IMR-90 (cell line): Measurements from ENCODE around the gene CD28. TPM values are rescaled to one million over a fixed set of nuclear protein-coding genes. Genes with fewer than 3 reads are reported as not detected.

Source experiments
- ATAC-seq: fragments of 200-7000 bp; cut with Tn5 transposase; 2 replicates; pipeline ENCODE4 v1.9.1; 2020; ENCODE audit warnings: low read depth, mild to moderate bottlenecking, moderate library complexity
- BruUV-seq: library from RNA; stranded (reverse); fragments of 400-500 nt; replicated peaks from 2 replicates; lab custom pipeline; 2021; lab: Mats Ljungman, UMichigan
- CTCF ChIA-PET: fragments of 300-600 bp; formaldehyde crosslinking; extraction: SDS; loops from one replicate; lab custom pipeline; 2021; ENCODE audit warnings: antibody characterized with exemption; lab: Yijun Ruan, JAX
- POLR2A ChIA-PET: fragments of 300-600 bp; sonication (Branson Sonifier 250); formaldehyde crosslinking; loops from one replicate; lab custom pipeline; 2022; ENCODE audit warnings: antibody characterized with exemption; ENCODE audit not compliant: unreplicated experiment; lab: Charles Lee
- DNase-seq: peaks from one replicate; pipeline ENCODE4 v3.0.0; 2013
- H2AFZ ChIP-seq: replicated peaks from 2 replicates; pipeline ENCODE3; 2013; ENCODE audit warnings: low read length, mild to moderate bottlenecking; ENCODE audit not compliant: poor library complexity
- H2AK5ac ChIP-seq: 2 replicates; pipeline ENCODE4 v1.6.1; 2013; ENCODE audit warnings: low read depth, low read length, inconsistent platforms
- H2AK9ac ChIP-seq: replicated peaks from 2 replicates; pipeline ENCODE3; 2013; ENCODE audit warnings: mild to moderate bottlenecking, low read depth, low read length, moderate library complexity; ENCODE audit not compliant: poor library complexity
- H2BK120ac ChIP-seq: 2 replicates; pipeline ENCODE4 v1.6.1; 2013; ENCODE audit warnings: low read depth, low read length, inconsistent platforms
- H2BK15ac ChIP-seq: 3 replicates; pipeline ENCODE4 v1.6.1; 2013; ENCODE audit warnings: low read depth, low read length, inconsistent platforms
- H2BK20ac ChIP-seq: 2 replicates; pipeline ENCODE4 v1.6.1; 2013; ENCODE audit warnings: low read depth, mild to moderate bottlenecking, inconsistent platforms, low read length, moderate library complexity
- H2BK5ac ChIP-seq: 2 replicates; pipeline ENCODE4 v1.6.1; 2013; ENCODE audit warnings: mild to moderate bottlenecking, low read depth, low read length, inconsistent platforms; ENCODE audit not compliant: poor library complexity, severe bottlenecking
- H3K14ac ChIP-seq: replicated peaks from 2 replicates; pipeline ENCODE4 v1.6.1; 2013; ENCODE audit warnings: low read depth, low read length, inconsistent platforms
- H3K18ac ChIP-seq: 2 replicates; pipeline ENCODE4 v1.6.1; 2013; ENCODE audit warnings: low read depth, low read length, control low read depth
- H3K23ac ChIP-seq: 2 replicates; pipeline ENCODE4 v1.6.1; 2013; ENCODE audit warnings: low read depth, low read length, inconsistent platforms
- H3K27ac ChIP-seq: 2 replicates; pipeline ENCODE4 v1.5.1; 2013; ENCODE audit warnings: mild to moderate bottlenecking, control low read depth, low read length; ENCODE audit not compliant: insufficient read depth
- H3K27me3 ChIP-seq: 2 replicates; pipeline ENCODE4 v1.6.1; 2013; ENCODE audit warnings: low read length; ENCODE audit not compliant: control insufficient read depth, insufficient read depth
- H3K36me3 ChIP-seq: 2 replicates; pipeline ENCODE4 v1.6.1; 2013; ENCODE audit warnings: low read length, mixed read lengths; ENCODE audit not compliant: control insufficient read depth, insufficient read depth
- H3K4ac ChIP-seq: 2 replicates; pipeline ENCODE4 v1.6.1; 2013; ENCODE audit warnings: low read depth, low read length, inconsistent platforms
- H3K4me1 ChIP-seq: 2 replicates; pipeline ENCODE4 v1.6.1; 2013; ENCODE audit warnings: low read length, mixed read lengths; ENCODE audit not compliant: control insufficient read depth, insufficient read depth
- H3K4me2 ChIP-seq: 2 replicates; pipeline ENCODE4 v1.6.1; 2013; ENCODE audit warnings: low read depth, mild to moderate bottlenecking, control low read depth, low read length, moderate library complexity
- H3K4me3 ChIP-seq: 2 replicates; pipeline ENCODE4 v1.5.1; 2013; ENCODE audit warnings: low read depth, mild to moderate bottlenecking, control low read depth, low read length, moderate library complexity; ENCODE audit not compliant: insufficient read depth
- H3K56ac ChIP-seq: 2 replicates; pipeline ENCODE4 v1.6.1; 2013; ENCODE audit warnings: low read length, inconsistent platforms; ENCODE audit not compliant: insufficient read depth; ENCODE audit errors: extremely low read depth
- H3K79me1 ChIP-seq, 2 experiments: 2 replicates each; pipeline ENCODE4 v1.6.1; 2013; ENCODE audit warnings: low read length in 2 of 2, inconsistent platforms in 1 of 2, low read depth in 1 of 2
- H3K9ac ChIP-seq: 2 replicates; pipeline ENCODE4 v1.6.1; 2013; ENCODE audit warnings: low read depth, low read length, control low read depth
- H3K9me1 ChIP-seq: 2 replicates; pipeline ENCODE4 v1.6.1; 2013; ENCODE audit warnings: low read length, inconsistent platforms; ENCODE audit not compliant: insufficient read depth
- H3K9me3 ChIP-seq: 2 replicates; pipeline ENCODE4 v1.6.1; 2013; ENCODE audit warnings: low read length; ENCODE audit not compliant: control insufficient read depth, insufficient read depth
- H4K20me1 ChIP-seq: 2 replicates; pipeline ENCODE4 v1.6.1; 2013; ENCODE audit warnings: low read length, inconsistent platforms; ENCODE audit not compliant: insufficient read depth
- H4K5ac ChIP-seq: 2 replicates; pipeline ENCODE4 v1.6.1; 2013; ENCODE audit warnings: mild to moderate bottlenecking, low read depth, low read length, control low read depth
- H4K8ac ChIP-seq, 2 experiments: 2 replicates each; pipeline ENCODE4 v1.6.1; 2013; ENCODE audit warnings: low read depth in 2 of 2, low read length in 2 of 2, control low read depth in 1 of 2, inconsistent platforms in 1 of 2
- H4K91ac ChIP-seq: 2 replicates; pipeline ENCODE4 v1.6.1; 2013; ENCODE audit warnings: low read depth, low read length, inconsistent platforms; ENCODE audit not compliant: insufficient read depth
- FOS ChIP-seq: fragments of 150-350 bp; IDR thresholded peaks from 2 replicates; pipeline ENCODE4 v1.6.1; 2016; ENCODE audit warnings: low read depth, low read length
- MAZ ChIP-seq: IDR thresholded peaks from 2 replicates; pipeline ENCODE4 v1.6.1; 2012; ENCODE audit warnings: low read depth, mild to moderate bottlenecking, low read length, improper control_type of control experiment, moderate library complexity, borderline replicate concordance
- MXI1 ChIP-seq: IDR thresholded peaks from 2 replicates; pipeline ENCODE4 v1.6.1; 2012; ENCODE audit warnings: low read depth, mild to moderate bottlenecking, low read length, moderate library complexity, borderline replicate concordance
- NFE2L2 ChIP-seq: fragments of 150-350 bp; IDR thresholded peaks from 2 replicates; pipeline ENCODE4 v1.6.1; 2016; ENCODE audit warnings: low read depth, mild to moderate bottlenecking, low read length
- POLR2A ChIP-seq: IDR thresholded peaks from 2 replicates; pipeline ENCODE4 v1.6.1; 2012; ENCODE audit warnings: mild to moderate bottlenecking, low read depth, low read length
- RCOR1 ChIP-seq: IDR thresholded peaks from 2 replicates; pipeline ENCODE4 v1.6.1; 2012; ENCODE audit warnings: mild to moderate bottlenecking, low read length, improper control_type of control experiment; ENCODE audit not compliant: insufficient replicate concordance
- whole genome bisulfite sequencing, 2 experiments: methylation state at CpG; one replicate each; pipeline versions ENCODE4 v1.1.5 to v1.1.7; 2013; ENCODE audit warnings: missing lambda C conversion rate in 2 of 2; ENCODE audit not compliant: insufficient read length in 1 of 2; ENCODE audit errors: extremely low coverage in 2 of 2; 5-methylcytosine and 5-hydroxymethylcytosine counted together
- dilution Hi-C: fragments of 300-500 bp; cut with HindIII; formaldehyde crosslinking; loops from one replicate; pipeline ENCODE4 v1.14.3; 2018; ENCODE audit warnings: low sequenced_read_pairs; ENCODE audit not compliant: unreplicated experiment
- in situ Hi-C: fragments of 300-500 bp; cut with MboI; formaldehyde crosslinking; loops from 3 replicates; pipeline ENCODE4 v1.14.3; 2019; ENCODE audit warnings: low sequenced_read_pairs, inconsistent platforms, mixed read lengths
- intact Hi-C: fragments of 100-400 bp; cut with micrococcal nuclease; formaldehyde crosslinking; loops from 2 replicates; pipeline ENCODE4 v1.10.0; 2022
- polyA plus RNA-seq, 3 experiments: library from polyadenylated mRNA; depleted of rRNA; stranded (reverse); fragments of >200 nt; gene quantifications; 2 replicates each; pipeline ENCODE4 v1.2.3, GENCODE V29; 2012; ENCODE audit warnings: low replicate concordance in 1 of 3
- total RNA-seq: library from RNA; depleted of rRNA; stranded (reverse); fragments of >200 nt; gene quantifications from 2 replicates; pipeline ENCODE4 v1.2.3, GENCODE V29; 2012

CD28 gene
- total and polyA plus RNA-seq, 2 of the 4 experiments (the other 2 are of a cell fraction) = not detected

DNA sequence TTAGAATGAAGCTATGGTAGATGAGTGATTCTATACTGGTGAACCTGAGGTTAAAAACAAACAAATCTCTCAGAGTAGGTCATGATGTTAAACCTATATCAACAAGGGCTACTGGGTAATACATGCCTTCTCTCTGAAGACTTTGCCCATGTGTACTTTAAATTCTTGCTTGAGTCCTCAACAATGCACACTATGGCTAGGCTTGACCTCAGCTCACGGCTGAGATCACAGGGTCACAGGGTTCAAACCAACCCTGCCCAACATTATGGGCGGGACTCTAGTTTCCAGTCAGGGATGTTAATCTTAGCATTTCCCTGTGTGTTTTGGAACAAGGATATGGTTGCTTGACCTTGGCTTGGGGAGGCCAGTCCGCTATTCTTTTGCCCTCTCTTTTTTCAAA, 7.7 kb downstream of the CD28 start:
- dilution Hi-C loops = no loop called here
- no peaks in the 10 kb centered on the region for H3K79me1 ChIP-seq
- no peak overlapping the region for H3K56ac ChIP-seq
- intact Hi-C loops = no loop called here
- H3K4me2 ChIP-seq = no peak overlapping the region
- no peak overlapping the region for H3K9ac ChIP-seq
- no peak overlapping the region for H2BK5ac ChIP-seq
- no peak overlapping the region for H3K14ac ChIP-seq
- peaks cover 4% of the 10 kb centered on the region for H3K27me3 ChIP-seq
- H3K27ac ChIP-seq = no peak overlapping the region
- no peaks in the 10 kb centered on the region for H3K36me3 ChIP-seq
- H2AK5ac ChIP-seq = no peak overlapping the region
- H3K9me1 ChIP-seq = no peaks in the 10 kb centered on the region
- BruUV-seq = no TSS peak
- H2BK120ac ChIP-seq = no peak overlapping the region
- TF ChIP-seq MAZ (no peak), FOS (no peak), MXI1 (no peak), RCOR1 (no peak), POLR2A (no peak), NFE2L2 (no peak)
- no peaks in the 10 kb centered on the region for H4K20me1 ChIP-seq
- H3K9me3 ChIP-seq = no peaks in the 10 kb centered on the region
- no peak overlapping the region for H2AFZ ChIP-seq
- ATAC-seq = no peak
- no peak overlapping the region for H4K5ac ChIP-seq
- WGBS, 2 experiments = no CpG with 5 or more reads among the region's 3 CpGs
- H3K4me1 ChIP-seq = no peaks in the 10 kb centered on the region
- in situ Hi-C loops = no loop called here
- H3K4me3 ChIP-seq = no peak overlapping the region
- DNase-seq = no peak
- no peak overlapping the region for H4K8ac ChIP-seq
- no peak overlapping the region for H2BK20ac ChIP-seq
- no peak overlapping the region for H2BK15ac ChIP-seq
- no peak overlapping the region for H3K4ac ChIP-seq
- no peak overlapping the region for H3K23ac ChIP-seq
- ChIA-PET CTCF (no interaction called here), POLR2A (no interaction called here)
- H4K91ac ChIP-seq = no peak overlapping the region
- H2AK9ac ChIP-seq = no peak overlapping the region
- no peak overlapping the region for H3K18ac ChIP-seq
